Erythroblast (primary cell): Measurements from ENCODE around the gene ACTN1.

Source experiments
- GATA1 ChIP-seq: IDR thresholded peaks from 2 replicates; pipeline ENCODE4 v1.6.1; 2011; ENCODE audit warnings: low read depth, mild to moderate bottlenecking, control low read depth, low read length, moderate library complexity
- POLR2A ChIP-seq: IDR thresholded peaks from 2 replicates; pipeline ENCODE4 v1.6.1; 2011; ENCODE audit warnings: mild to moderate bottlenecking, low read length

- TF ChIP-seq POLR2A (no peak), GATA1 (no peak)
Observed at GRCh38 chr14:68916358-68916941, 62.7 kb downstream of the ACTN1 start.
